GM12878 (cell line): ENCODE results near the gene FPGT. TPM values are rescaled to one million over a fixed set of nuclear protein-coding genes. Genes with fewer than 3 reads are reported as not detected.

ENCODE experiments used
- ATAC-seq: fragments of 200-7000 bp; cut with Tn5 transposase; 3 replicates; pipeline ENCODE4 v1.9.1; 2020; ENCODE audit warnings: mild to moderate bottlenecking, moderate library complexity
- BruUV-seq: library from RNA; stranded (reverse); fragments of 400-500 nt; replicated peaks from 2 replicates; lab custom pipeline; 2021; lab: Mats Ljungman, UMichigan
- CTCF ChIA-PET: fragments of 300-600 bp; sonication (Branson Sonifier 250); formaldehyde crosslinking; extraction: SDS; loops from one replicate; lab custom pipeline; 2021; ENCODE audit warnings: inconsistent platforms; lab: Yijun Ruan, JAX
- POLR2A ChIA-PET: fragments of 350-600 bp; formaldehyde crosslinking; extraction: SDS; loops from one replicate; lab custom pipeline; 2021; ENCODE audit warnings: inconsistent platforms; lab: Charles Lee
- RAD21 ChIA-PET: fragments of 300-600 bp; sonication (Branson Sonifier 250); formaldehyde crosslinking; loops from one replicate; lab custom pipeline; 2023; ENCODE audit warnings: antibody characterized with exemption; ENCODE audit not compliant: unreplicated experiment; lab: Charles Lee
- SMC1A ChIA-PET: fragments of 300-600 bp; sonication (Branson Sonifier 250); formaldehyde crosslinking; loops from one replicate; lab custom pipeline; 2023; ENCODE audit not compliant: unreplicated experiment, uncharacterized antibody; lab: Charles Lee
- DNase-seq: peaks from one replicate; pipeline ENCODE4 v3.0.0-alpha.2; 2011; ENCODE audit warnings: low read depth, low spot score
- FAIRE-seq: peaks from 3 replicates; lab custom pipeline; 2011; peaks lifted over from hg19 to GRCh38; lab: Jason Lieb, UNC
- H2AFZ ChIP-seq: 2 replicates; pipeline ENCODE4 v1.6.0; 2011; ENCODE audit warnings: low read depth, low read length, control low read depth; ENCODE audit not compliant: control insufficient read depth
- H3K27ac ChIP-seq: 2 replicates; pipeline ENCODE4 v1.5.1; 2011; ENCODE audit warnings: control low read depth; ENCODE audit not compliant: control insufficient read depth, insufficient read depth
- H3K27me3 ChIP-seq, 2 experiments: replicated peaks in 1 of 2; 2 replicates each; pipeline versions ENCODE4 v1.6.0 to v1.6.1; 2011; ENCODE audit warnings: low read length in 1 of 2; ENCODE audit not compliant: control insufficient read depth in 2 of 2, insufficient read depth in 2 of 2
- H3K36me3 ChIP-seq, 2 experiments: 2 replicates each; pipeline ENCODE4 v1.5.1; 2011; ENCODE audit warnings: low read length in 1 of 2; ENCODE audit not compliant: control insufficient read depth in 2 of 2, insufficient read depth in 2 of 2
- H3K4me1 ChIP-seq: 2 replicates; pipeline ENCODE4 v1.6.1; 2011; ENCODE audit warnings: mild to moderate bottlenecking, low read length, moderate library complexity, mixed read lengths; ENCODE audit not compliant: control insufficient read depth, insufficient read depth
- H3K4me2 ChIP-seq: 2 replicates; pipeline ENCODE4 v1.6.0; 2011; ENCODE audit warnings: control low read depth; ENCODE audit not compliant: control insufficient read depth, insufficient read depth
- H3K4me3 ChIP-seq: fragments of 200-600 bp; sonication (generic); 2 replicates; pipeline ENCODE4 v1.5.1; 2016
- H3K79me2 ChIP-seq: 2 replicates; pipeline ENCODE4 v1.6.0; 2011; ENCODE audit warnings: low read length; ENCODE audit not compliant: control insufficient read depth, insufficient read depth
- H3K9ac ChIP-seq: 2 replicates; pipeline ENCODE4 v1.8.0; 2011; ENCODE audit warnings: low read length, control low read depth, mixed read lengths; ENCODE audit not compliant: control insufficient read depth, insufficient read depth
- H3K9me3 ChIP-seq: replicated peaks from 3 replicates; pipeline ENCODE4 v1.5.1; 2011; ENCODE audit warnings: mild to moderate bottlenecking, low read length; ENCODE audit not compliant: control insufficient read depth, insufficient read depth
- H4K20me1 ChIP-seq: 2 replicates; pipeline ENCODE4 v1.6.0; 2011; ENCODE audit not compliant: control insufficient read depth, insufficient read depth
- CBX3 ChIP-seq: fragments of 200-600 bp; sonication (generic); IDR thresholded peaks from 2 replicates; pipeline ENCODE4 v1.6.1; 2016; ENCODE audit warnings: low read depth, borderline replicate concordance
- E4F1 ChIP-seq: fragments of 450-650 bp; IDR thresholded peaks from 2 replicates; pipeline ENCODE4 v1.6.1; 2018; ENCODE audit warnings: borderline replicate concordance, mild to moderate bottlenecking; ENCODE audit not compliant: partially characterized antibody
- FOS ChIP-seq: IDR thresholded peaks from 3 replicates; pipeline ENCODE4 v1.6.1; 2011; ENCODE audit warnings: borderline replicate concordance; ENCODE audit not compliant: insufficient read length; ENCODE audit errors: extremely low read depth
- IRF3 ChIP-seq: fragments of 450-650 bp; IDR thresholded peaks from 2 replicates; pipeline ENCODE4 v1.6.1; 2014; ENCODE audit warnings: mild to moderate bottlenecking
- NRF1 ChIP-seq: conservative IDR thresholded peaks from 2 replicates; pipeline ENCODE4 v1.6.1; 2011; ENCODE audit warnings: mild to moderate bottlenecking, low read depth, low read length, improper control_type of control experiment
- PAX5 ChIP-seq: IDR thresholded peaks from 2 replicates; pipeline ENCODE4 v1.6.1; 2011; ENCODE audit warnings: low read depth, low read length, borderline replicate concordance
- PML ChIP-seq: IDR thresholded peaks from 2 replicates; pipeline ENCODE4 v1.6.1; 2012; ENCODE audit warnings: low read length, inconsistent platforms
- SMC3 ChIP-seq: IDR thresholded peaks from 2 replicates; pipeline ENCODE4 v1.6.1; 2011; ENCODE audit warnings: low read length, improper control_type of control experiment, borderline replicate concordance
- SREBF2 ChIP-seq: IDR thresholded peaks from 2 replicates; pipeline ENCODE4 v1.6.1; 2012; ENCODE audit warnings: mild to moderate bottlenecking, low read length
- TCF3 ChIP-seq: IDR thresholded peaks from 2 replicates; pipeline ENCODE4 v1.6.1; 2012; ENCODE audit warnings: low read depth, mild to moderate bottlenecking, low read length, borderline replicate concordance; ENCODE audit not compliant: insufficient read depth
- ZBTB33 ChIP-seq: fragments of 450-650 bp; IDR thresholded peaks from 2 replicates; pipeline ENCODE4 v1.6.1; 2017; ENCODE audit warnings: mild to moderate bottlenecking
- WGBS: methylation state at CpG from one replicate; pipeline ENCODE4 v1.1.6; 2016; ENCODE audit warnings: low lambda C conversion rate; ENCODE audit not compliant: insufficient replicate concordance, insufficient coverage; ENCODE audit errors: missing lambda C conversion rate; 5-methylcytosine and 5-hydroxymethylcytosine counted together
- in situ Hi-C: fragments of 300-500 bp; cut with MboI; formaldehyde crosslinking; loops from 9 replicates; pipeline ENCODE4 v1.14.3; 2018; ENCODE audit warnings: mixed read lengths
- intact Hi-C: fragments of 100-400 bp; cut with micrococcal nuclease; formaldehyde crosslinking; loops from one replicate; pipeline ENCODE4 v1.14.2; 2022; ENCODE audit not compliant: unreplicated experiment
- polyA plus RNA-seq, 11 experiments: library from polyadenylated mRNA; depleted of rRNA in 4 of 11; unstranded in 6 of 11; stranded (reverse) in 5 of 11; fragments of >200 nt; fragmentation: Nextera tagmentation in 4 of 11; fragmentation: Illumina TruSeq in 1 of 11; extraction: Ambion mirVana in 4 of 11; extraction: Trizol in 1 of 11; gene quantifications; 1 replicate in 1 of 11; 2 replicates in 10 of 11; pipeline versions ENCODE4 v1.2.1 to v1.2.3, GENCODE V29; 2011 to 2016; ENCODE audit warnings: inconsistent platforms in 2 of 11, missing spikeins in 2 of 11, low read depth in 1 of 11
- total RNA-seq, 4 experiments: library from RNA; depleted of rRNA in 3 of 4; stranded (reverse); fragments of >200 nt in 3 of 4; fragmentation: Illumina TruSeq in 1 of 4; extraction: Trizol in 1 of 4; gene quantifications; 2 replicates each; pipeline versions ENCODE4 v1.2.1 to v1.2.3, GENCODE V29; 2013 to 2021
- TF ChIP-seq, protein P1 (sequence below): fragments of 450-650 bp; IDR thresholded peaks from 2 replicates; pipeline ENCODE4 v1.6.1; 2016; ENCODE audit warnings: mild to moderate bottlenecking
- TF ChIP-seq, protein P2 (sequence below): fragments of 450-650 bp; formaldehyde crosslinking; IDR thresholded peaks from 2 replicates; pipeline ENCODE4 v1.5.0; 2022; ENCODE audit warnings: mild to moderate bottlenecking, missing genetic modification characterization

FPGT gene
- total and polyA plus RNA-seq, 10 of the 15 experiments (the other 5 are each of a cell fraction or from before 2014, with no cell fraction given), result 7.8 to 15.4 (median 11.5) TPM

DNA sequence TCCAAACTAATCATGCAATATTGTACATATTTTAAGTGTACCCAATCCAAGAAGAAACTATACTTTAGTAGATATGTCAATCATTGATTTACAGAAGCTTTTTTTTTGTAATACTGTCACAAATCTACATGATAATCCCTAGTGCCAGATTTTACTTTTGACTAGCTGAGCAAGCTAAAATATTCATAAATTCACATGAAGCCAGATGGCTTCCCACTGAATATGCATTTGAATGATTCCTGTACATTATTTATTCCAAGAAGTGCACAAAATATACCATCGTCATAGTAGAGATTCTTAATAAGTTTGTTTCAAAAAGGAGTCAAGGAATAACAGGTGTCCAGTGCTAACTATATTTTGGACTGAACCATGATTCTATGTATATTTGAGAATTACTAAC, 17.2 kb downstream of the FPGT start:
- TF ChIP-seq SREBF2 (no peak), FOS (no peak), PML (no peak), TCF3 (no peak), PAX5 (no peak), IRF3 (no peak), CBX3 (no peak), SMC3 (no peak), ZBTB33 (no peak), NRF1 (no peak), E4F1 (no peak)
- TF ChIP-seq, protein P1, sequence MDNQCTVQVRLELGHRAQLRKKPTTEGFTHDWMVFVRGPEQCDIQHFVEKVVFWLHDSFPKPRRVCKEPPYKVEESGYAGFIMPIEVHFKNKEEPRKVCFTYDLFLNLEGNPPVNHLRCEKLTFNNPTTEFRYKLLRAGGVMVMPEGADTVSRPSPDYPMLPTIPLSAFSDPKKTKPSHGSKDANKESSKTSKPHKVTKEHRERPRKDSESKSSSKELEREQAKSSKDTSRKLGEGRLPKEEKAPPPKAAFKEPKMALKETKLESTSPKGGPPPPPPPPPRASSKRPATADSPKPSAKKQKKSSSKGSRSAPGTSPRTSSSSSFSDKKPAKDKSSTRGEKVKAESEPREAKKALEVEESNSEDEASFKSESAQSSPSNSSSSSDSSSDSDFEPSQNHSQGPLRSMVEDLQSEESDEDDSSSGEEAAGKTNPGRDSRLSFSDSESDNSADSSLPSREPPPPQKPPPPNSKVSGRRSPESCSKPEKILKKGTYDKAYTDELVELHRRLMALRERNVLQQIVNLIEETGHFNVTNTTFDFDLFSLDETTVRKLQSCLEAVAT, result no peak
- TF ChIP-seq, protein P2, sequence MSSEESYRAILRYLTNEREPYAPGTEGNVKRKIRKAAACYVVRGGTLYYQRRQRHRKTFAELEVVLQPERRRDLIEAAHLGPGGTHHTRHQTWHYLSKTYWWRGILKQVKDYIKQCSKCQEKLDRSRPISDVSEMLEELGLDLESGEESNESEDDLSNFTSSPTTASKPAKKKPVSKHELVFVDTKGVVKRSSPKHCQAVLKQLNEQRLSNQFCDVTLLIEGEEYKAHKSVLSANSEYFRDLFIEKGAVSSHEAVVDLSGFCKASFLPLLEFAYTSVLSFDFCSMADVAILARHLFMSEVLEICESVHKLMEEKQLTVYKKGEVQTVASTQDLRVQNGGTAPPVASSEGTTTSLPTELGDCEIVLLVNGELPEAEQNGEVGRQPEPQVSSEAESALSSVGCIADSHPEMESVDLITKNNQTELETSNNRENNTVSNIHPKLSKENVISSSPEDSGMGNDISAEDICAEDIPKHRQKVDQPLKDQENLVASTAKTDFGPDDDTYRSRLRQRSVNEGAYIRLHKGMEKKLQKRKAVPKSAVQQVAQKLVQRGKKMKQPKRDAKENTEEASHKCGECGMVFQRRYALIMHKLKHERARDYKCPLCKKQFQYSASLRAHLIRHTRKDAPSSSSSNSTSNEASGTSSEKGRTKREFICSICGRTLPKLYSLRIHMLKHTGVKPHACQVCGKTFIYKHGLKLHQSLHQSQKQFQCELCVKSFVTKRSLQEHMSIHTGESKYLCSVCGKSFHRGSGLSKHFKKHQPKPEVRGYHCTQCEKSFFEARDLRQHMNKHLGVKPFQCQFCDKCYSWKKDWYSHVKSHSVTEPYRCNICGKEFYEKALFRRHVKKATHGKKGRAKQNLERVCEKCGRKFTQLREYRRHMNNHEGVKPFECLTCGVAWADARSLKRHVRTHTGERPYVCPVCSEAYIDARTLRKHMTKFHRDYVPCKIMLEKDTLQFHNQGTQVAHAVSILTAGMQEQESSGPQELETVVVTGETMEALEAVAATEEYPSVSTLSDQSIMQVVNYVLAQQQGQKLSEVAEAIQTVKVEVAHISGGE (CRISPR knock-in tag), result no peak
- ChIA-PET CTCF (no interaction called here), RAD21 (no interaction called here), SMC1A (no interaction called here), POLR2A (no interaction called here)
- no peak overlapping the region for H2AFZ ChIP-seq
- no peak overlapping the region for H3K4me3 ChIP-seq
- no peak overlapping the region for H3K4me2 ChIP-seq
- H4K20me1 ChIP-seq, result no peaks in the 10 kb centered on the region
- H3K9ac ChIP-seq, result no peak overlapping the region
- no peak overlapping the region for H3K27ac ChIP-seq
- FAIRE-seq (no peak), DNase-seq (no peak), ATAC-seq (no peak)
- BruUV-seq, result no TSS peak
- in situ Hi-C loops (no loop called here), intact Hi-C loops (no loop called here)
- no peaks in the 10 kb centered on the region for H3K9me3 ChIP-seq
- H3K79me2 ChIP-seq, result no peaks in the 10 kb centered on the region
- WGBS, result 71% methylated on average over 1 of the region's 1 CpG
- no peaks in the 10 kb centered on the region for H3K4me1 ChIP-seq
- no peaks in the 10 kb centered on the region for H3K27me3 ChIP-seq
- no peaks in the 10 kb centered on the region for H3K36me3 ChIP-seq
